Panc1 (cell line): ENCODE measurements around the gene PEX10. TPM values are rescaled to one million over a fixed set of nuclear protein-coding genes. Genes with fewer than 3 reads are reported as not detected.

Experiments used
- ATAC-seq: fragments of 200-7000 bp; cut with Tn5 transposase; 2 replicates; pipeline ENCODE4 v1.9.1; 2020; ENCODE audit warnings: mild to moderate bottlenecking, moderate library complexity
- BruUV-seq: library from RNA; stranded (reverse); fragments of 400-500 nt; replicated peaks from 2 replicates; lab custom pipeline; 2021; lab: Mats Ljungman, UMichigan
- CTCF ChIA-PET: fragments of 300-600 bp; sonication (Branson Sonifier 250); formaldehyde crosslinking; loops from one replicate; lab custom pipeline; 2022; ENCODE audit warnings: antibody characterized with exemption; lab: Charles Lee
- POLR2A ChIA-PET: fragments of 300-600 bp; sonication (Branson Sonifier 250); formaldehyde crosslinking; loops from one replicate; lab custom pipeline; 2022; ENCODE audit warnings: antibody characterized with exemption; lab: Charles Lee
- DNase-seq: peaks from one replicate; pipeline ENCODE4 v3.0.0-alpha.2; 2010; ENCODE audit warnings: low read depth, low spot score
- H3K27ac ChIP-seq: 2 replicates; pipeline ENCODE4 v1.5.1; 2011; ENCODE audit warnings: mild to moderate bottlenecking, low read length, inconsistent platforms
- H3K27me3 ChIP-seq: fragments of 200-500 bp; sonication (Bioruptor generic); 2 replicates; pipeline ENCODE4 v1.6.0; 2014; ENCODE audit warnings: low read length, inconsistent platforms; ENCODE audit not compliant: control insufficient read depth, insufficient read depth
- H3K36me3 ChIP-seq: fragments of 200-500 bp; sonication (Bioruptor generic); 2 replicates; pipeline ENCODE4 v1.5.1; 2014; ENCODE audit warnings: inconsistent platforms, mild to moderate bottlenecking, low read length, moderate library complexity; ENCODE audit not compliant: control insufficient read depth, insufficient read depth
- H3K4me1 ChIP-seq: 2 replicates; pipeline ENCODE4 v1.5.1; 2011; ENCODE audit warnings: inconsistent platforms, mild to moderate bottlenecking, low read length, moderate library complexity; ENCODE audit not compliant: control insufficient read depth, insufficient read depth
- H3K4me3 ChIP-seq, 2 experiments: 2 replicates each; pipeline ENCODE4 v1.5.1; 2011 to 2012; ENCODE audit warnings: low read depth in 2 of 2, low read length in 2 of 2, mild to moderate bottlenecking in 2 of 2, inconsistent platforms in 1 of 2, moderate library complexity in 1 of 2
- H3K9me3 ChIP-seq: fragments of 200-500 bp; sonication (Bioruptor generic); 2 replicates; pipeline ENCODE4 v1.5.1; 2014; ENCODE audit warnings: low read depth, mild to moderate bottlenecking, inconsistent platforms, low read length, moderate library complexity; ENCODE audit not compliant: control insufficient read depth, insufficient read depth
- CTCF ChIP-seq: fragments of 450-650 bp; IDR thresholded peaks from 2 replicates; pipeline ENCODE4 v1.5.1; 2017; ENCODE audit warnings: mild to moderate bottlenecking
- POLR2AphosphoS5 ChIP-seq: IDR thresholded peaks from 2 replicates; pipeline ENCODE4 v1.6.1; 2012; ENCODE audit warnings: mild to moderate bottlenecking, low read depth, low read length, moderate library complexity
- REST ChIP-seq, 2 experiments: IDR thresholded peaks; 2 replicates each; pipeline ENCODE4 v1.6.1; 2011 to 2012; ENCODE audit warnings: low read depth in 2 of 2, control low read depth in 1 of 2, low read length in 1 of 2, mild to moderate bottlenecking in 1 of 2, moderate library complexity in 1 of 2; ENCODE audit not compliant: insufficient read depth in 1 of 2
- SIN3A ChIP-seq: IDR thresholded peaks from 2 replicates; pipeline ENCODE4 v1.6.1; 2012; ENCODE audit warnings: low read depth, mild to moderate bottlenecking, low read length, moderate library complexity, borderline replicate concordance; ENCODE audit not compliant: insufficient read depth
- TCF7L2 ChIP-seq: IDR thresholded peaks from 2 replicates; pipeline ENCODE4 v1.6.1; 2011; ENCODE audit warnings: mild to moderate bottlenecking, low read depth, low read length, inconsistent platforms
- in situ Hi-C: cut with HindIII; loops from 2 replicates; pipeline ENCODE4 v1.10.0; 2016; ENCODE audit warnings: low sequenced_read_pairs, low pct_unique_long_range_greater_than_20kb
- intact Hi-C: fragments of 100-400 bp; cut with micrococcal nuclease; formaldehyde crosslinking; loops from one replicate; pipeline ENCODE4 v1.10.0; 2022; ENCODE audit not compliant: unreplicated experiment
- total RNA-seq: library from RNA; stranded (reverse); gene quantifications from one replicate; pipeline ENCODE4 v1.2.1, GENCODE V29; 2021; ENCODE audit not compliant: unreplicated experiment

The PEX10 gene
- total RNA-seq, 1 experiment from 2014 or later: 49.8 TPM

GRCh38 chr1:2381741-2382620 is 30.4 kb downstream of the PEX10 start:
- no peak overlapping the region for H3K4me3 ChIP-seq
- no peak overlapping the region for H3K27ac ChIP-seq
- peak; percentile 96 for TF ChIP-seq CTCF
- no peak for TF ChIP-seq SIN3A
- TF ChIP-seq TCF7L2: no peak
- no peak; the same call in 1 of the 2 replicates for TF ChIP-seq POLR2AphosphoS5
- peaks cover 5% of the 10 kb centered on the region; the same call in 1 of the 2 replicates for H3K4me1 ChIP-seq
- H3K27me3 ChIP-seq: no peaks in the 10 kb centered on the region
- peak; percentile 30 for DNase-seq
- intact Hi-C loops (loop anchor here (2.0 kb wide), 1 partner anchor 187 kb away; the partner anchor contains the start of gene FAAP20), in situ Hi-C loops (no loop called here)
- H3K9me3 ChIP-seq: no peaks in the 10 kb centered on the region
- POLR2A ChIA-PET: interaction anchor here (0.6 to 1.0 kb wide), 2 partner anchors 164 to 187 kb away, joined by 3 to 5 read pairs; partner anchors contain the start of gene FAAP20
- BruUV-seq: no TSS peak
- CTCF ChIA-PET: interaction anchor here (0.5 to 2.2 kb wide), 15 partner anchors 10 to 655 kb away, joined by 3 to 38 read pairs (median 3); partner anchors contain the start of genes FAAP20 and RER1
- H3K36me3 ChIP-seq: no peaks in the 10 kb centered on the region
- peak; percentile 90 for ATAC-seq

GRCh38 chr1:2380816-2381591 is 31.4 kb downstream of the PEX10 start:
- TF ChIP-seq REST (IDR thresholded peaks at IDR 0.05; ENCODE audit: insufficient read depth in 1 of 2, low read depth in 2 of 2, low read length in 1 of 2) (no peak), CTCF (no peak), SIN3A (no peak), POLR2AphosphoS5 (no peak), TCF7L2 (no peak)
- DNase-seq: no peak
- no peak overlapping the region for H3K4me3 ChIP-seq
- BruUV-seq: no TSS peak
- H3K4me1 ChIP-seq: peaks cover 5% of the 10 kb centered on the region; the same call in 1 of the 2 replicates
- POLR2A ChIA-PET: no interaction called here
- no peak for ATAC-seq
- H3K27me3 ChIP-seq: no peaks in the 10 kb centered on the region
- CTCF ChIA-PET: interaction anchor here (0.6 to 2.2 kb wide), 11 partner anchors 11 to 206 kb away, joined by 3 to 38 read pairs (median 4); partner anchors contain the start of genes FAAP20 and RER1
- no peak overlapping the region for H3K27ac ChIP-seq
- intact Hi-C loops (loop anchor here (2.0 kb wide), 1 partner anchor 186 kb away; the partner anchor contains the start of gene FAAP20), in situ Hi-C loops (no loop called here)
- H3K36me3 ChIP-seq: no peaks in the 10 kb centered on the region
- H3K9me3 ChIP-seq: no peaks in the 10 kb centered on the region
